Left forelimb (tissue), 1 donor: ENCODE measurements around the gene DHX38.

Experiments used
- DNase-seq: peaks from one replicate; pipeline ENCODE4 v3.0.0-alpha.2; 2018; ENCODE audit warnings: low spot score

Gene DHX38

GRCh38 chr16:72122308-72122707 is 28.7 kb downstream of the DHX38 start:
- DNase-seq: no peak

GRCh38 chr16:72122916-72123315 is 29.3 kb downstream of the DHX38 start:
- no peak for DNase-seq

- no peak for DNase-seq
These were observed 29.8 kb downstream of the DHX38 start for GRCh38 chr16:72123426-72123825.

GRCh38 chr16:72124148-72124547 is 30.5 kb downstream of the DHX38 start:
- no peak for DNase-seq

- no peak for DNase-seq
These were observed 31.4 kb downstream of the DHX38 start for GRCh38 chr16:72124761-72125634.

GRCh38 chr16:72125635-72126428 is 32.2 kb downstream of the DHX38 start:
- no peak for DNase-seq

- no peak for DNase-seq
These were observed 32.8 kb downstream of the DHX38 start for GRCh38 chr16:72126429-72126765.

GRCh38 chr16:72128701-72129100 is 35.1 kb downstream of the DHX38 start:
- no peak for DNase-seq

GRCh38 chr16:72129976-72130656 is 36.5 kb downstream of the DHX38 start:
- no peak for DNase-seq

- no peak for DNase-seq
These were observed 37.4 kb downstream of the DHX38 start for GRCh38 chr16:72131036-72131435.

GRCh38 chr16:72132726-72133125 is 39.1 kb downstream of the DHX38 start:
- DNase-seq: no peak

GRCh38 chr16:72134507-72134906 is 40.9 kb downstream of the DHX38 start:
- DNase-seq: no peak

- no peak for DNase-seq
These were observed 43.9 kb downstream of the DHX38 start for GRCh38 chr16:72137380-72138063.

GRCh38 chr16:72138064-72138572 is 44.5 kb downstream of the DHX38 start:
- DNase-seq: no peak

GRCh38 chr16:72139908-72140307 is 46.3 kb downstream of the DHX38 start:
- DNase-seq: no peak

- no peak for DNase-seq
These were observed 48.8 kb downstream of the DHX38 start for GRCh38 chr16:72142476-72142875.

GRCh38 chr16:72149676-72150464 is 56.2 kb downstream of the DHX38 start:
- DNase-seq: no peak

- DNase-seq: no peak
These were observed 65.7 kb downstream of the DHX38 start for GRCh38 chr16:72159386-72159785.

GRCh38 chr16:72159801-72160200 is 66.2 kb downstream of the DHX38 start:
- DNase-seq: no peak

GRCh38 chr16:72162105-72162692 is 68.6 kb downstream of the DHX38 start:
- no peak for DNase-seq
